HG03066 (cell line): ENCODE measurements around the gene SERF2.

Experiments
- ATAC-seq: cut with Tn5 transposase; IDR thresholded peaks from one replicate; pipeline ENCODE4 v1.9.1; 2021; ENCODE audit warnings: low read depth; ENCODE audit not compliant: unreplicated experiment

The SERF2 gene

DNA sequence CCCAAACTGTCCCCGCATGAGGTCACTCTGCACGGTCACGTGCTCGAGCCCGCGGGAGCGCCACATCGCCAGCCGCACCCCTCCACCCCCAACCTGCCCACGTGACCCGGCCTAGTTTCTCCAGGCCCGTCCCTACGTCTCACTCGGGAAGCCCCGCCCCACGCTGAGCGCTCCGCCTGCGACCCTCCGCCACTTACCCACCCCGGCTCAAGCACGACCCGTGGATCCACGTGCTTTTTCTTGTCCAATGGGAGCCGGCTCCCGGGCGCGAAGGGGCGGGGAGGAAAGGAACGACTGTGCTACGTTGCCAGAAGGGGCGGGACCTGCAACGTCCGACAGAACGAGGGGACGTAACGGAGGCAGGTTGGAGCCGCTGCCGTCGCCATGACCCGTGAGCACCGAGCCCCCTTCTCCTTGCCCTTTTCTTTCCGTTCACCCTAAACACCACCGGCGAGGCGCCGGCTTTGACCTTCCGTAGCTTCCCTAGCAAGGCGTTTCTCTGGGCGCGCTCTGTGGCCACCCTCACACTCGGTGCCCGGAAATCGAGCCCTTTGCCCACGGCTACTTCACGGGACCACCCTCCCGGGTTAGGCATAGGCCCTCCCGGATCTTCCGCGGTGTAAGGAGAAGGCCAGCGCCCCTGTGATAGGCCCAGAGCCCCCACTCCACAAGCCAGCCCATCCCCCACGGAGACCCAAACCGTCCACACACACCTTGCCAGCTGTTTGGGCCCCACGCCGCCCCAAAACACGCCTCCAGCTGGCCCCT is at the start of gene SERF2:
TSS of gene SERF2 (plus strand) at position 328 of the 768 bp plus-strand sequence. CDS start at position 385, 57 bp downstream.
- ATAC-seq = peak; percentile 69

DNA sequence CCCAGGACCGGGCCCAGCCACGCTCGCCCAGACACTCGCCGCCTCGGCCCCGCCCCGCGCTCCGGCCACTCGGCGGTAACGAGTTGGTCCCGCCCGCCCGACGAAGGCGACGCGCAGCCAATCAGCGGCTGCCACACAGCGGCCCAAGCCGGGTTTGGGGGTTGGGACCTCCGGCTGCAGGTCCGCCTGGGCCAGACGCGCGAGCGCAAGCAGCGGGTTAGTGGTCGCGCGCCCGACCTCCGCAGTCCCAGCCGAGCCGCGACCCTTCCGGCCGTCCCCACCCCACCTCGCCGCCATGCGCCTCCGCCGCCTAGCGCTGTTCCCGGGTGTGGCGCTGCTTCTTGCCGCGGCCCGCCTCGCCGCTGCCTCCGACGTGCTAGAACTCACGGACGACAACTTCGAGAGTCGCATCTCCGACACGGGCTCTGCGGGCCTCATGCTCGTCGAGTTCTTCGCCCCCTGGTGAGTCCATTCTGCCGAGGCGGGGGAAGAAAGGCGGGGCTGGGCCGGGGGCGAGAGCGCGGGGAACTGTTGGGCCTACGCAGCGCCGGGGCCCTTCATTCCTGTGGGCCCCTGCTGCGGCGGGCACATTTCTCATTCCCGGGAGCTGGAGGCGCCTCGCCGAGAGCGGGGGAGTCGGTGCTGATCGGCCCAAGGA is 45.7 kb upstream of the SERF2 start, which contains the start of gene PDIA3:
TSS of gene PDIA3 (plus strand) at position 194 of the 658 bp plus-strand sequence. CDS start at position 296, 102 bp downstream.
- peak; percentile 69 for ATAC-seq

DNA sequence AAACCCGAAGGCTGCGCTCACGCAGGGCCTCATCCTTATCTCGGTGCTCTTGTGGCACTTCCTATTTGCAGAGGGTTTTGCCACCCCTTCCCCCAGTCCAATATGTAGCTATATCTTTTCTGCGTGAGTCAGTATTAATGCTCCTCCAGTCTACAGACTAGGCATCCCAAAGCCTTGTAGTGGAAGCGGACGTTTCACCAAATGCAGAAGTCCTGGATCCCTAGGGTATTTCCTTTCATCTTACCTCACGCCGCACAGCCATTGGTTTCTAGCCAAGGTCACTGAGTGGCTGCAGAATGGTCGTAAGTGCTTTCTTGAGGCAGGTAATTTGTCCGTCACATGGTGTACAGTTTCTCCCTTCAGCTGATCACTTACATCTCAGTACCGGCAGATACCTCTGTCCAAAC is 45.2 kb upstream of the SERF2 start:
- ATAC-seq = peak; percentile 7

GRCh38 chr15:43748376-43748775 is 43.7 kb upstream of the SERF2 start:
- no peak for ATAC-seq

DNA sequence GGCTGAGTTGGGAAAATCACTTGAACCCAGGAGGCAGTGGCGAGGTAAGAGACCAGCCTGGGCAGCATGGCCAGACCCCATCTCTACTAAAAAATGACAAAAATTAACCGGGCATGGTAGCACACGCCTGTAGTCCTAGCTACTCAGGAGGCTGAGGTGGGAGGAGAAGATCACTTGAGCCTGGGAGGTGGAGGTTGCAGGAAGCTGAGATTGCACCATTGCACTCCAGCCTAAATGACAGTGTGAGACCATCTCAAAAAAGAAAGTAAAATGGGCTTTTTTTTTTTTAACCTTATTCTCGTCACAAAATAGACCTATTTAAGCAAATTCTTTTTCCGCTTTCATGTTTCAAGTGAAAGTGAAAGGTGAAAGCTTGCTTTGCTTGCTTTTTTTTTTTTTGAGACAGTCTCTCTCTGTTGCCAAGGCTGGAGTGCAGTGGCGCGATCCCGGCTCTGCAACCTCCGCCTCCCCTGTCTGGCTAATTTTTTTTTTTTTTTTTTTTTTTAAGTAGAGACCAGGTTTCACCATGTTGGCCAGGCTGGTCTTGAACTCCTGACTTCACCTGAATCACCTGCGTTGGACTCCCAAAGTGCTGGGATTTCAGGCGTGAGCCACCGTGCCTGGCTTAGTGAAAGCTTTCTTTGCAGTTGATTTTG is 42.3 kb upstream of the SERF2 start:
- ATAC-seq = peak; percentile 36

DNA sequence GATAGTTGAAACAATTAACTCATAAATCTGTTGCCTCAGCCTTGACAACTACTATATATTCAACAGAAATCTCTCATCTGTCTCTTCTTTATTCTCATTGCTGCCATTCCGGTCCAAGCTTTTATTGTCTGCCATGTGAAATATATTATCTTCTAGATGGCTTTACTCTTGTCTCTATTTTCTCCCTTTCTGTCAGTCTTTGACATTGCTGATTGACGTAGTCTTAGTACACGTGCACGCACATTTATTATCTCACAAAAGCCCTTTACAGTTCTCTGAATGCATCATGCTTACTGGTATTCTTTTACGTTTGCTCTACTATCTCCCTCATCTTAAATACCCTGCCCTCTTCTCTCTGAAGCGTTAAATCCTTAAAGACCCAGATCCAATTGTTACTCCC is 40.2 kb upstream of the SERF2 start:
- ATAC-seq = no peak

GRCh38 chr15:43762824-43763223 is 29.3 kb upstream of the SERF2 start:
- ATAC-seq = no peak

DNA sequence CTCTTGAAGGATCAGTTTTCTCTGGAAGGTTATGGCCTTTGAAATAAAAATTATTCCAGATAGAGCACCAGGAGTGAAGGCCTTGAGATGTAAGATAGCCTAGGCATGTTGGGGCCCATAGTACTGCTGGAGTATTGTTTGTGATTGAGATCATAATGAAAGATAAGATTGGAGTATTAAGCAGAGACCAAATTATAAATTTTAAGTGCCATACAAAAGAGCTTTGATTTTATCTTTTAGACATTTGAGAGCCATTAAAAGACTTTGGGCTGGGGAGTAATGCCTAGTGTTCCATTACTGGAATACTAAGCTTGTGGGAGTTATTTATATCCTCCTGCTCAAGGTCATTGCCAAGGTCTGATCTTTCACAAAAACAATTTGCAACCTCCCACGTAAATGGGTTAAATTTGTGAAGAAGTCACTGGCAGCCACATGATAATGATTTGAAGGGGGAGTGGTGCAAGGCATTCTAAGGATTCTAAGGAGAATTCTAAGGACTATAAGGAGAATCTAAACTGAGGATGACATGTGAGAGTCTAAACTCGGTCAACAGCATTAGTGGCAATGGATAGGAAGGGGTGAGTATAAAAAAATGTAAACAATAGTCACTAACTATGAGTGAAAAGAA is 28.2 kb upstream of the SERF2 start:
- ATAC-seq = no peak

DNA sequence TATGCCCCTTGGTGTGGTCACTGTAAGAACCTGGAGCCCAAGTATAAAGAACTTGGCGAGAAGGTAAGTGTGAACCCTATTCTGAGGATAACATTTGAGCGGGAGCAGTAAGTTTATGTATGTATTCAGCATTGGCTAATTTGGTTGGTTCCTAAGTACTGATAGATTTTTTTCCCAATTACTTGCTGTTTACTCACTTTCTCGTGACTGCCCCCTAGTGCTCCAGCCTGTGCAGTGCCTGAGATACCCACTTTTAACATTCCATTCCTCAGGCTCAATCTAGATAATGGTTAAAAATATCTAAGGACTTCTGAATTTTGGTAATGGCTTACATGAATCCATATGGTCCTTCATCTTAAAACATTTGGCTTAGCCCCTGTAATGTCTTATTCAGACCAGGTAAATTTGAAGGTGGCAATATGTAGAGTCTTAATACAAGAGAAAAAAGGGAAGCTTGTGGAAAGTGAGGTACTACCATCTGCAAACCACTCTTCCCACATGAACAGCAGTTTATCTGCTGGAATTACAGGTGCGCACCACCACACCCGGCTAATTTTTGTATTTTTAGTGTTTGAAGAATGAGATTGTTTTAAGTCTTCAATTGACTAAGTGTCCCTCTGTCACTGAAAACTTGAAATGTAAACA is 22.4 kb upstream of the SERF2 start:
- ATAC-seq = no peak

DNA sequence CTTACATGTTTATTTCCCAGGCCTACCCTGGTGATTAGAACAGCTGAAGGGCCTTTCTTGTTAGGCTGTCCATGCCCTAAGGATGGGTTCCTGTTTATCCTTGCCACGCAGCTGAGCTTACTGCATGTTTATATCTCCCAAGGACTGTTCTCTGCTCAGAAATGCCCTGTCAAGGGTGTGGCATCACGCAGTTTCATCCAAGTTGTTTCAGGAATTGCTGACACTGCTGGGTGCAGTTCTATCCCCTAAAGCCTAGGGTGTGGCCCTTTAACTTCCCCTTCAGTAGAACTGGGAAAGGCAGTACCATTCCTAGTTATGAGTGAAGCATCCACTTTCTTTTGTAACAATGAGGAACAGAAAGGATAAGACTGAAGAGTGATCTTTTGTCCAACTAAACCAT is 20.3 kb upstream of the SERF2 start:
- no peak for ATAC-seq

GRCh38 chr15:43772624-43773023 is 19.5 kb upstream of the SERF2 start:
- ATAC-seq = no peak

DNA sequence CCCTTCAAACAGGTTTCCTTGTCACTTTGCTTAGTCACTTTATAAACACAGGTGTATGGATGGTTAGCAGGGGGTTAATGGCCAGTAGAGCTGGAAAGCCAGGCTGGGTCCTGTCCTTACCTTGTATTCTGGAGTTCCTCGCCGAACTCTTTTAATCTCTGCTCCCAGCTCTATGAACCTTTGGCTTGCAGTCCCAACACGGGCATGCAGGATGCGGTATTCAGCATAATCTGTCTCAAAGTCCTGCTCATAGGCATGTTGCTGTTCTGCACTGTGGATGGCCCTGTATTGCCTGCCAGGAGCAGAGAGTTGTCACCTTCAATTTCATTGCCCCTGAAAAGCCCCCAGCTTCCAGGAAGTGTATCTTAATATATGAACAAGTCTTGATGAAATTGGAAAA is 18.1 kb upstream of the SERF2 start:
- ATAC-seq = no peak

DNA sequence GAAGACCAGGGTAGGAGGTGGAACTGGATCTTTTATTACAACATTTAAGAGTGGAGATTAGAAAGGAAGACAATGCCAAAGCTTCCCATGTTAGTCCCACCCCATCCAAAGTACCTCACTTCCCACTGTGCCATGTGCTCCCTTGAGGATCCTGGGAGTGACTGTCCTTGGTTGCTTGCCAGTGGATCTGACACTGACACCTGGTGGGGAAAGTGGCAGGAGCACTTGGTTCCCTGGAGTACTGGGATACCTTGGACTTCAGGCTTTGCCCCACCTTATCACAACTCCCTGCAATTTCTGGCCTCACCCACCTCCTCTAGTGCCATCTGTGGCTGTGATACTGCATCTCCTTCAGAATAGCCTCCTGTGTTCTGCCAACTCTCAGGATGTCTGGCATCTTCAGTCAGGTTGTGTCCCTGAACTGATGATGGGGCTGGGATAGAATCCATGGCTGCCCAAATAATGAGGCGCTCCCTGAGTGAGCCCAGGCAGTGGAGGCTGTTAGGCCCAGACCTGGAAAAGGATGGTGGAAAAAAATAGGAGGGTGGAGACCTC is 16.6 kb upstream of the SERF2 start:
- ATAC-seq = no peak

DNA sequence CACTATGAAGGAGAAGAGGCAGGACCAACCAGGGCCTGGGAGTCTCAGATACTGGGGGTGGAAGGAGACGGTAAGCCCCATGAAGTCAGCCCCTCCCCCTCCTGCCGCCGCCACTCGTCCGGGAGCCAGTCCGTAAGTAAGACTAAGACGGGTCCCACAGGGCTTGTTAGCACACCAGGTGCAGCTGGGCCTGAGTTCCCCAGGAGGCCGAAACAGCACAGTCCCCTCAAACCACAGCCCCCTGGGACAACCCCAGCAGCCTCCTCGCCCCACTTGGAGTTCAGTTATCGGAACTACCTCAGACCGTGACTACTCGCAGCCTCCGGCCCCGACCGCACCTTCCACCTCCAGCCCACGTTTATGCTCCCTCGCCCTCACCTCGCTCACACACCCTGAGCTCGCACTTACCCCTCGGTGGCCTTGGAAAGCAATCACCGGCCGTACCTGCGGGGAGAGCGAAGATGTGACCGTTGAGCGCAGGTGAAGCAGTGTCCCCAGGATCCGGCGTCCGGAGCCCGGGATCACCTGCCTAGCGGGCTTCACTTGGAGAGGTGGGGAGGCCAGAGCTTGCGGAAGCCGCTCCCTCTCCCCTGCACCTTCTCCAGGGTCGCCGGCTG is 15.9 kb upstream of the SERF2 start:
- peak; percentile 61 for ATAC-seq

DNA sequence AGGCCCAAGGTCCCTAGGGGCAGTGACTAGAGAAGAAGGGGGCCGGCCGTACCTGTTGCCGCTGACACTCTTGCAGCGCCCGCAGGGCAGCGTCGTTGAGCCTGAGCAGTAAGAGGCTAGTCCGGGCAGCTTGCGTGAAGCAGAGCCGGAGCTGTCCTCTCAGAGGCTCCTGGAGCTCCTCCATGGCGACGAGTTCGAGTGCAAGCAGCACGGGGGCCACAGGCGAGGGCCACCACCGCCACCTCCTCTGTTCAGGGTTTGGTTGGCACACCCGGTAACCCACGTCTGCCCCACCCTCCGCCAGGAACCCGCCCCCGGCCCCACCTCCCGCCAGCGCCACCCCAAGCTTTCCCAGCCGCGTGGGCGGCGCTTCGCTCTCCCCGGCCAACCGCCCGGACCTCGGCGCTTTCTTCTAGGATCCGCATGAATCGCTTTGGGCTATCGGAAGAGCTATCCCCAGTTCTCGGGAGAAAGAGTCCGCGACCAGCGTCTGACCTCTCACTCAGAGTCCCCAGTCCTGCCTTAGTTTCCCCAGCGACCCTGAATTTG is 15.3 kb upstream of the SERF2 start, which contains the start of gene ELL3:
TSS of gene ELL3 (minus strand) at position 249 of the 549 bp plus-strand sequence. CDS start at position 184, 65 bp downstream.
- peak; percentile 40 for ATAC-seq

GRCh38 chr15:43777267-43777914 is 14.7 kb upstream of the SERF2 start:
- peak; percentile 47 for ATAC-seq

- ATAC-seq = no peak
These were observed 13.1 kb upstream of the SERF2 start for GRCh38 chr15:43779016-43779415.

GRCh38 chr15:43789409-43789808 is 2.7 kb upstream of the SERF2 start:
- ATAC-seq = no peak
